Mucosa of descending colon (tissue), 3 donors: ENCODE results near the gene ABLIM3. TPM values are rescaled to one million over a fixed set of nuclear protein-coding genes. Genes with fewer than 3 reads are reported as not detected.

ENCODE experiments used
- ATAC-seq: fragments of 200-7000 bp; cut with Tn5 transposase; one replicate; pipeline ENCODE4 v1.9.1; 2020; ENCODE audit warnings: mild to moderate bottlenecking, moderate library complexity
- DNase-seq, 3 donors: peaks; one replicate each; pipeline ENCODE4 v3.0.0-alpha.2; 2020
- H3K36me3 ChIP-seq: fragments of 200-600 bp; one replicate; pipeline ENCODE4 v1.8.0; 2021; ENCODE audit warnings: low read depth, mild to moderate bottlenecking
- H3K4me1 ChIP-seq: fragments of 200-600 bp; one replicate; pipeline ENCODE4 v1.8.0; 2021; ENCODE audit warnings: low read depth, mild to moderate bottlenecking
- H3K4me3 ChIP-seq: fragments of 200-600 bp; one replicate; pipeline ENCODE4 v1.8.0; 2021; ENCODE audit warnings: mild to moderate bottlenecking
- H3K9me3 ChIP-seq: fragments of 200-600 bp; one replicate; pipeline ENCODE4 v1.8.0; 2021; ENCODE audit warnings: mild to moderate bottlenecking
- CTCF ChIP-seq: fragments of 200-600 bp; IDR thresholded peaks from one replicate; pipeline ENCODE4 v1.8.0; 2022; ENCODE audit warnings: antibody characterized with exemption, mild to moderate bottlenecking
- intact Hi-C, 2 donors: fragments of 100-400 bp; cut with DNase I in 1 of 2; cut with micrococcal nuclease in 1 of 2; formaldehyde crosslinking; loops; one replicate each; pipeline versions ENCODE4 v1.11.0 to v1.11.1; 2022; cut with DNase I, micrococcal nuclease
- total RNA-seq, 3 donors: library from RNA; stranded (reverse); fragmentation: NEBNext Ultra II Directional in 2 of 3; extraction: Animal tissue kit (Norgen Biotek cat#: 25700) in 2 of 3; gene quantifications; one replicate each; pipeline versions ENCODE4 v1.2.1 to v1.2.4, GENCODE V29; 2021 to 2023
- donor health status: DM: no; HTN: no; CAD: no; lungs with moderate emphysema.
- donor health status: DM: no; HTN: no; CAD: no.
- donor health status: DM: no; HTN: yes; CAD: no.

Gene ABLIM3
- total RNA-seq, 3 donors from 2014 or later, result 4.1 to 12.4 (median 7.4) TPM

DNA sequence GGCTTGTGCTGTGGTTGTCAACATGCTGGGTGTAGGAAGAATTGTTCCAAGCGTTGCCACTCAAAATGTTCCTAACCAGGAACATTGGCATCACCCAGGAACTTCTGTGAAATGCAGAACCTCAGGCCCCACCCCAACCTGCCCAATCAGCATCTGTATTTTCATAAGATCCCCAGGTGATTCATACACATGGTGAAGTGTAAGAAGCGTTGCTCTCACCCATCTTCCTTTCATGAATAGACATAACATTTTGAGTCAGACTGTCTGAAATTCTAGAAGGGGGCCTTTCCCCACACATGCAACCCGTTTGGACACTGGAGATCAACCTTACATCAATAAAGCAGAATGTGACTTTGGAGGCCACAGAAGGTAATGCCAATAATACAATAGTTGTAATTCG is 121.0 kb downstream of the ABLIM3 start:
- TF ChIP-seq CTCF, result no peak
- no peak for ATAC-seq
- H3K9me3 ChIP-seq, result no peaks in the 10 kb centered on the region
- no peak overlapping the region for H3K4me3 ChIP-seq
- DNase-seq, result no peak
- H3K4me1 ChIP-seq, result no peaks in the 10 kb centered on the region
- no peaks in the 10 kb centered on the region for H3K36me3 ChIP-seq
- intact Hi-C loops, result loop anchor here in 1 of 2 donors (10.0 kb wide), 1 partner anchor 118 kb away; the partner anchor contains the start of gene ABLIM3

GRCh38 chr5:149264439-149265067 is 123.3 kb downstream of the ABLIM3 start:
- peak; percentile 45 for TF ChIP-seq CTCF
- DNase-seq (peak in 2 of 3 donors; percentile 49 to 56), ATAC-seq (peak; percentile 85)
- peaks cover 11% of the 10 kb centered on the region for H3K9me3 ChIP-seq
- intact Hi-C loops, result loop anchor here in 1 of 2 donors (10.0 kb wide), 1 partner anchor 120 kb away; the partner anchor contains the start of gene ABLIM3
- no peaks in the 10 kb centered on the region for H3K36me3 ChIP-seq
- no peak overlapping the region for H3K4me3 ChIP-seq
- H3K4me1 ChIP-seq, result no peaks in the 10 kb centered on the region

DNA sequence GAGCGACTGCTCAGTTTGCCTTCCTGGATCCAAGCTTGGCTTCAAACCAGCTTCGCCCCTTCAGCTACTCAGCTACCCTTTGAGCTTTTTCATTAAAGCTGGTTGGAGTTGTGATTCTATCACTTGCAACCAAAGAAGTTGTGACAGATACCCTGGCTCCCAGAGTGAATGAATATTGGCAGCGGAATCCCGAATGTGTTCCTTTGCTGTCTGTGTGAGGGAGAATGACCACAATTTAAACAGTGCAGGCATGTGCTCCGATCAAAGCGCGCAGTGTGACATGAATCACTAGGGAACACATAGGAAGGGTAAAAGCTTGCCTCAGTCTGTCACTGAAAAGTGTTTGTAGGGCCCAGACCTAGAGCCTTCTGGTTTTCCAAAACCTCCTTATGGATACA is 123.8 kb downstream of the ABLIM3 start:
- no peak for ATAC-seq
- Histone ChIP-seq H3K4me1 (no peaks in the 10 kb centered on the region), H3K36me3 (no peaks in the 10 kb centered on the region), H3K4me3 (no peak overlapping the region), H3K9me3 (peaks cover 11% of the 10 kb centered on the region)
- no peak for DNase-seq
- intact Hi-C loops, result loop anchor here in 1 of 2 donors (10.0 kb wide), 1 partner anchor 120 kb away; the partner anchor contains the start of gene ABLIM3
- TF ChIP-seq CTCF, result no peak

- peak; percentile 22 for ATAC-seq
- Histone ChIP-seq H3K4me3 (no peak overlapping the region), H3K36me3 (no peaks in the 10 kb centered on the region), H3K4me1 (no peaks in the 10 kb centered on the region), H3K9me3 (peaks cover 11% of the 10 kb centered on the region)
- DNase-seq, result peak in 1 of 3 donors; percentile 15
- intact Hi-C loops, result loop anchor here in 1 of 2 donors (10.0 kb wide), 1 partner anchor 121 kb away; the partner anchor contains the start of gene ABLIM3
- no peak for TF ChIP-seq CTCF
Measured at GRCh38 chr5:149265597-149265996, 124.3 kb downstream of the ABLIM3 start.

- no peak for TF ChIP-seq CTCF
- Histone ChIP-seq H3K4me1 (no peaks in the 10 kb centered on the region), H3K36me3 (no peaks in the 10 kb centered on the region), H3K4me3 (no peak overlapping the region), H3K9me3 (peaks cover 11% of the 10 kb centered on the region)
- intact Hi-C loops, result loop anchor here in 1 of 2 donors (10.0 kb wide), 1 partner anchor 123 kb away; the partner anchor contains the start of gene ABLIM3
- no peak for DNase-seq
- ATAC-seq, result no peak
Measured at GRCh38 chr5:149267241-149267973, 126.1 kb downstream of the ABLIM3 start.
